GM12878 (cell line): ENCODE data around the gene NEURL3.

Experiments
- BHLHE40 ChIP-seq, 2 experiments: fragments of 450-650 bp in 1 of 2; IDR thresholded peaks; 2 replicates each; pipeline ENCODE4 v1.6.1; 2011 to 2017; ENCODE audit warnings: low read depth in 2 of 2, borderline replicate concordance in 1 of 2, improper control_type of control experiment in 1 of 2, low read length in 1 of 2, mild to moderate bottlenecking in 1 of 2
- CTCF ChIP-seq, 3 experiments: IDR thresholded peaks in 2 of 3; conservative IDR thresholded peaks in 1 of 3; 2 replicates each; pipeline ENCODE4 v1.5.1; 2011; ENCODE audit warnings: low read depth in 3 of 3, low read length in 3 of 3, mild to moderate bottlenecking in 3 of 3, control low read depth in 2 of 3, moderate library complexity in 2 of 3, inconsistent platforms in 1 of 3, mixed read lengths in 1 of 3; ENCODE audit not compliant: control insufficient read depth in 2 of 3, insufficient read depth in 1 of 3; ENCODE audit errors: extremely low read depth in 1 of 3
- MEF2A ChIP-seq: IDR thresholded peaks from 2 replicates; pipeline ENCODE4 v1.6.1; 2011; ENCODE audit warnings: low read depth, mild to moderate bottlenecking, low read length, moderate library complexity; ENCODE audit not compliant: insufficient read depth
- MYC ChIP-seq: IDR thresholded peaks from 2 replicates; pipeline ENCODE4 v1.6.1; 2011; ENCODE audit warnings: mild to moderate bottlenecking, low read length, moderate library complexity, inconsistent platforms; ENCODE audit not compliant: insufficient read depth, insufficient replicate concordance, insufficient read length, severe bottlenecking
- PKNOX1 ChIP-seq: fragments of 450-650 bp; IDR thresholded peaks from 2 replicates; pipeline ENCODE4 v1.6.1; 2016; ENCODE audit warnings: mild to moderate bottlenecking
- PML ChIP-seq: IDR thresholded peaks from 2 replicates; pipeline ENCODE4 v1.6.1; 2012; ENCODE audit warnings: low read length, inconsistent platforms
- POLR2A ChIP-seq: IDR thresholded peaks from 2 replicates; pipeline ENCODE4 v1.6.1; 2011; ENCODE audit warnings: low read depth, mild to moderate bottlenecking, low read length
- POLR2AphosphoS5 ChIP-seq: IDR thresholded peaks from 2 replicates; pipeline ENCODE4 v1.6.1; 2011; ENCODE audit warnings: mild to moderate bottlenecking, low read length, inconsistent platforms
- SREBF2 ChIP-seq: IDR thresholded peaks from 2 replicates; pipeline ENCODE4 v1.6.1; 2012; ENCODE audit warnings: mild to moderate bottlenecking, low read length
- TAF1 ChIP-seq: IDR thresholded peaks from 2 replicates; pipeline ENCODE4 v1.6.1; 2011; ENCODE audit warnings: mild to moderate bottlenecking, low read depth, low read length, borderline replicate concordance
- TCF12 ChIP-seq: IDR thresholded peaks from 2 replicates; pipeline ENCODE4 v1.6.1; 2011; ENCODE audit warnings: low read depth, mild to moderate bottlenecking, low read length
- WRNIP1 ChIP-seq: IDR thresholded peaks from 2 replicates; pipeline ENCODE4 v1.6.1; 2011; ENCODE audit warnings: low read depth, low read length, improper control_type of control experiment, borderline replicate concordance
- ZBED1 ChIP-seq: IDR thresholded peaks from 2 replicates; pipeline ENCODE4 v1.6.1; 2016; ENCODE audit warnings: borderline replicate concordance

- no peak for TF ChIP-seq POLR2A
- TF ChIP-seq BHLHE40 (IDR thresholded peaks at IDR 0.05; ENCODE audit: borderline replicate concordance in 1 of 2, low read depth in 2 of 2, low read length in 1 of 2) = no peak
- TF ChIP-seq SREBF2 = no peak
- TF ChIP-seq CTCF (IDR thresholded peaks at IDR 0.05 in 2 of 3, conservative IDR thresholded peaks at IDR 0.05 in 1 of 3; ENCODE audit: control insufficient read depth in 2 of 3, extremely low read depth in 1 of 3, insufficient read depth in 1 of 3, low read depth in 3 of 3, low read length in 3 of 3) = no peak
- TF ChIP-seq POLR2AphosphoS5 = no peak
- no peak for TF ChIP-seq WRNIP1
- no peak for TF ChIP-seq PML
- no peak for TF ChIP-seq ZBED1
- no peak for TF ChIP-seq MEF2A
- TF ChIP-seq MYC = no peak
- TF ChIP-seq TCF12 = no peak
- no peak for TF ChIP-seq PKNOX1
- TF ChIP-seq TAF1 = no peak
These were observed 35.0 kb downstream of the NEURL3 start for GRCh38 chr2:96470109-96470508.
